ENCODE results near the gene AKAP1. TPM values are rescaled to one million over a fixed set of nuclear protein-coding genes. Genes with fewer than 3 reads are reported as not detected.

AKAP1 gene
- total RNA-seq, 1 donor, result 14.5 TPM

GRCh38 chr17:57091186-57091618, 6.2 kb downstream of the AKAP1 start:
- H3K79me2 ChIP-seq (ENCODE audit: insufficient read depth, low read length), result peaks cover 31% of the 10 kb centered on the region
- no peak overlapping the region for H3K4me2 ChIP-seq (ENCODE audit: insufficient read depth, low read length)
- DNase-seq (ENCODE audit: insufficient read length, low spot score, missing footprints), result no peak
- TF ChIP-seq CTCF (IDR thresholded peaks at IDR 0.05; ENCODE audit: extremely low read depth, low read depth, low read length), result no peak
- no peak overlapping the region for H3K27ac ChIP-seq (ENCODE audit: low read depth, low read length)
- H3K4me1 ChIP-seq (ENCODE audit: insufficient read depth, low read length), result peaks cover 20% of the 10 kb centered on the region
- H3K36me3 ChIP-seq (ENCODE audit: insufficient read depth, low read length), result no peaks in the 10 kb centered on the region
- no peaks in the 10 kb centered on the region for H3K27me3 ChIP-seq (ENCODE audit: insufficient read depth, low read length)
- no peak overlapping the region for H3K4me3 ChIP-seq (ENCODE audit: insufficient read depth, low read length)
- H3K9me3 ChIP-seq (ENCODE audit: low read depth, low read length), result no peaks in the 10 kb centered on the region
- no peak overlapping the region for H2AFZ ChIP-seq (ENCODE audit: low read length)
- H4K20me1 ChIP-seq (ENCODE audit: insufficient read depth, low read length), result peaks cover 16% of the 10 kb centered on the region

- DNase-seq (ENCODE audit: insufficient read length, low spot score, missing footprints), result peak; percentile 92
- peak overlapping the region; percentile 10 for H2AFZ ChIP-seq (ENCODE audit: low read length)
Observed at GRCh38 chr17:57092171-57092570, 7.1 kb downstream of the AKAP1 start.

GRCh38 chr17:57092779-57093178, 7.7 kb downstream of the AKAP1 start:
- peaks cover 23% of the 10 kb centered on the region for H3K79me2 ChIP-seq (ENCODE audit: insufficient read depth, low read length)
- no peaks in the 10 kb centered on the region for H3K9me3 ChIP-seq (ENCODE audit: low read depth, low read length)
- no peaks in the 10 kb centered on the region for H3K27me3 ChIP-seq (ENCODE audit: insufficient read depth, low read length)
- DNase-seq (ENCODE audit: insufficient read length, low spot score, missing footprints), result no peak
- no peak for TF ChIP-seq CTCF (IDR thresholded peaks at IDR 0.05; ENCODE audit: extremely low read depth, low read depth, low read length)
- H3K4me1 ChIP-seq (ENCODE audit: insufficient read depth, low read length), result peaks cover 22% of the 10 kb centered on the region
- no peak overlapping the region for H3K27ac ChIP-seq (ENCODE audit: low read depth, low read length)
- peaks cover 10% of the 10 kb centered on the region for H4K20me1 ChIP-seq (ENCODE audit: insufficient read depth, low read length)
- H2AFZ ChIP-seq (ENCODE audit: low read length), result no peak overlapping the region
- H3K4me2 ChIP-seq (ENCODE audit: insufficient read depth, low read length), result no peak overlapping the region
- H3K4me3 ChIP-seq (ENCODE audit: insufficient read depth, low read length), result no peak overlapping the region
- no peaks in the 10 kb centered on the region for H3K36me3 ChIP-seq (ENCODE audit: insufficient read depth, low read length)

More at GRCh38 chr17:57092171-57092570, 7.1 kb downstream of the AKAP1 start:
- peaks cover 17% of the 10 kb centered on the region for H3K4me1 ChIP-seq (ENCODE audit: insufficient read depth, low read length)
- no peak for TF ChIP-seq CTCF (IDR thresholded peaks at IDR 0.05; ENCODE audit: extremely low read depth, low read depth, low read length)
- peaks cover 12% of the 10 kb centered on the region for H4K20me1 ChIP-seq (ENCODE audit: insufficient read depth, low read length)
- no peaks in the 10 kb centered on the region for H3K9me3 ChIP-seq (ENCODE audit: low read depth, low read length)
- no peak overlapping the region for H3K4me3 ChIP-seq (ENCODE audit: insufficient read depth, low read length)
- H3K27me3 ChIP-seq (ENCODE audit: insufficient read depth, low read length), result no peaks in the 10 kb centered on the region
- H3K36me3 ChIP-seq (ENCODE audit: insufficient read depth, low read length), result no peaks in the 10 kb centered on the region
- H3K4me2 ChIP-seq (ENCODE audit: insufficient read depth, low read length), result no peak overlapping the region
- H3K79me2 ChIP-seq (ENCODE audit: insufficient read depth, low read length), result peaks cover 27% of the 10 kb centered on the region
- H3K27ac ChIP-seq (ENCODE audit: low read depth, low read length), result no peak overlapping the region

- no peak overlapping the region for H3K27ac ChIP-seq (ENCODE audit: low read depth, low read length)
- no peak overlapping the region for H2AFZ ChIP-seq (ENCODE audit: low read length)
- H3K4me2 ChIP-seq (ENCODE audit: insufficient read depth, low read length), result no peak overlapping the region
- H3K4me1 ChIP-seq (ENCODE audit: insufficient read depth, low read length), result peaks cover 23% of the 10 kb centered on the region
- H3K79me2 ChIP-seq (ENCODE audit: insufficient read depth, low read length), result peaks cover 14% of the 10 kb centered on the region
- no peak for DNase-seq (ENCODE audit: insufficient read length, low spot score, missing footprints)
- TF ChIP-seq CTCF (IDR thresholded peaks at IDR 0.05; ENCODE audit: extremely low read depth, low read depth, low read length), result no peak
- no peaks in the 10 kb centered on the region for H3K9me3 ChIP-seq (ENCODE audit: low read depth, low read length)
- H3K4me3 ChIP-seq (ENCODE audit: insufficient read depth, low read length), result no peak overlapping the region
- H4K20me1 ChIP-seq (ENCODE audit: insufficient read depth, low read length), result peaks cover 12% of the 10 kb centered on the region
- no peaks in the 10 kb centered on the region for H3K27me3 ChIP-seq (ENCODE audit: insufficient read depth, low read length)
- no peaks in the 10 kb centered on the region for H3K36me3 ChIP-seq (ENCODE audit: insufficient read depth, low read length)
Observed at GRCh38 chr17:57096472-57097202, 11.6 kb downstream of the AKAP1 start.

Measured in osteoblast (primary cell).